AG04450 (cell line): ENCODE measurements around the gene MGAT1. TPM values are rescaled to one million over a fixed set of nuclear protein-coding genes. Genes with fewer than 3 reads are reported as not detected.
A peak's percentile ranks its signal among the peaks of the same experiment; 100 is the strongest.
"Not testable (repeated sequence)": the region's sequence is repeated elsewhere in the genome, so short reads cannot be mapped to it uniquely, and the experiment has no call there.

Experiments
- CTCF ChIA-PET: fragments of 300-600, 350-600 bp; formaldehyde crosslinking; extraction: SDS; loops from one replicate; lab custom pipeline; 2022; ENCODE audit warnings: antibody characterized with exemption, inconsistent platforms; lab: Charles Lee
- POLR2A ChIA-PET: fragments of 350-600 bp; formaldehyde crosslinking; extraction: SDS; loops from one replicate; lab custom pipeline; 2021; ENCODE audit warnings: antibody characterized with exemption, inconsistent platforms; lab: Yijun Ruan, JAX
- DNase-seq: peaks from one replicate; pipeline ENCODE4 v3.0.0-alpha.2; 2011; ENCODE audit warnings: low read depth, low spot score
- H3K27ac ChIP-seq: one replicate; pipeline ENCODE4 v1.5.1; 2012; ENCODE audit warnings: low read depth, low read length, control low read depth
- H3K27me3 ChIP-seq: one replicate; pipeline ENCODE4 v1.6.0; 2012; ENCODE audit warnings: low read length; ENCODE audit not compliant: control insufficient read depth, insufficient read depth
- H3K4me3 ChIP-seq: 2 replicates; pipeline ENCODE4 v1.5.1; 2011; ENCODE audit warnings: mild to moderate bottlenecking, low read depth, low read length, control low read depth
- H3K9me3 ChIP-seq: 2 replicates; pipeline ENCODE4 v1.5.1; 2012; ENCODE audit warnings: low read length; ENCODE audit not compliant: control insufficient read depth, insufficient read depth
- polyA plus RNA-seq: library from polyadenylated mRNA; depleted of rRNA; stranded (reverse); fragments of >200 nt; gene quantifications from 2 replicates; pipeline ENCODE4 v1.2.3, GENCODE V29; 2011
- TF ChIP-seq, protein P1 (sequence below): IDR thresholded peaks from 2 replicates; pipeline ENCODE4 v1.5.1; 2011; ENCODE audit warnings: low read depth, low read length, control low read depth, inconsistent platforms

The MGAT1 gene
- polyA plus RNA-seq, 1 experiment, result 96.2 TPM

DNA sequence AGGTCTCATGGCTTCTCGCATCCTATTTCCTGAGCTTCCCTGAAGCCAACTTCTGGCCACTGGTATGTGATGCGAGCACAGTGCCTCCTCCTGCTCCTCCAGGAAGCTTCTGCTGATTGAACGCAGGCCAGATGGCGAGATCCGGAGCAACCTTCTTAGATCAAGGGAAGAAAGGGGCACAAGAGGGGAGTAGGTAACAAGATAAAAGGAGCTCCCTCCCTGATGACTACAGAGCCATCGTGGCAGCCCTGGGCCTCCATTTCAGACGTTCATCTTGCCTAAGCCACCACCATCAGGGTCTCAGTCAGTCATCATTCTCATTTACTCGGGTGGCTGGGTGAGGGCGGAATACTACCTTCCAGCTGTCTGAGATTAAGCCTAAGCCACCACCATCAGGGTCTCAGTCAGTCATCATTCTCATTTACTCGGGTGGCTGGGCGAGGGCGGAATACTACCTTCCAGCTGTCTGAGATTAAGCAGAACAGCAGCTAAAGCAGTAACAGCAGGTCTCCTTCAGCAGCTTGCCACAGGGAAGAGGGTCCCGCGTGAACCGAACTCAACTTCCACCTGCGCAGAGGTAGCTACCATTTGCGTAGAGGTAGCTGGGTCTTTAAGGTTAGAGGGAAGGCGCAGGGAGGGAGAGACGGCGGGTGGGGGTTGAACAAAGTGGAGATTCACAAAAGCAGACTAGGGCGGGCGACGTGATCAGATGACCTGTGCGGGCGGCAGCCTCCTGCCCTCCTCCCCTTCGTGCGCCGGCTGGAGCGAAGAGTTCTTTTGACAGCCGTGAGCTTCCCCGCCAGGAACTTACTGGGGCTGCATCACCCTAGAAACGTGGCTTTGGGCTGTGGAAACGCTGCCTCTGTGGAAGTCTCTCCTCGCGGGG lies 27.9 kb upstream of the MGAT1 start:
- Histone ChIP-seq H3K9me3 (peaks cover 14% of the 10 kb centered on the region), H3K4me3 (peak overlapping the region; percentile 73), H3K27ac (peak overlapping the region; percentile 94), H3K27me3 (no peaks in the 10 kb centered on the region)
- ChIA-PET POLR2A (interaction anchor here (0.6 to 2.7 kb wide), 12 partner anchors 9 to 1266 kb away, joined by 3 to 18 read pairs (median 5); partner anchors contain the start of genes MGAT1 and ZFP62), CTCF (interaction anchor here (1.0 to 2.4 kb wide), 6 partner anchors 9 to 46 kb away, joined by 3 to 9 read pairs (median 4); no protein-coding TSS in a partner anchor)
- no peak for DNase-seq
- TF ChIP-seq, protein P1, sequence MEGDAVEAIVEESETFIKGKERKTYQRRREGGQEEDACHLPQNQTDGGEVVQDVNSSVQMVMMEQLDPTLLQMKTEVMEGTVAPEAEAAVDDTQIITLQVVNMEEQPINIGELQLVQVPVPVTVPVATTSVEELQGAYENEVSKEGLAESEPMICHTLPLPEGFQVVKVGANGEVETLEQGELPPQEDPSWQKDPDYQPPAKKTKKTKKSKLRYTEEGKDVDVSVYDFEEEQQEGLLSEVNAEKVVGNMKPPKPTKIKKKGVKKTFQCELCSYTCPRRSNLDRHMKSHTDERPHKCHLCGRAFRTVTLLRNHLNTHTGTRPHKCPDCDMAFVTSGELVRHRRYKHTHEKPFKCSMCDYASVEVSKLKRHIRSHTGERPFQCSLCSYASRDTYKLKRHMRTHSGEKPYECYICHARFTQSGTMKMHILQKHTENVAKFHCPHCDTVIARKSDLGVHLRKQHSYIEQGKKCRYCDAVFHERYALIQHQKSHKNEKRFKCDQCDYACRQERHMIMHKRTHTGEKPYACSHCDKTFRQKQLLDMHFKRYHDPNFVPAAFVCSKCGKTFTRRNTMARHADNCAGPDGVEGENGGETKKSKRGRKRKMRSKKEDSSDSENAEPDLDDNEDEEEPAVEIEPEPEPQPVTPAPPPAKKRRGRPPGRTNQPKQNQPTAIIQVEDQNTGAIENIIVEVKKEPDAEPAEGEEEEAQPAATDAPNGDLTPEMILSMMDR, result no peak

DNA sequence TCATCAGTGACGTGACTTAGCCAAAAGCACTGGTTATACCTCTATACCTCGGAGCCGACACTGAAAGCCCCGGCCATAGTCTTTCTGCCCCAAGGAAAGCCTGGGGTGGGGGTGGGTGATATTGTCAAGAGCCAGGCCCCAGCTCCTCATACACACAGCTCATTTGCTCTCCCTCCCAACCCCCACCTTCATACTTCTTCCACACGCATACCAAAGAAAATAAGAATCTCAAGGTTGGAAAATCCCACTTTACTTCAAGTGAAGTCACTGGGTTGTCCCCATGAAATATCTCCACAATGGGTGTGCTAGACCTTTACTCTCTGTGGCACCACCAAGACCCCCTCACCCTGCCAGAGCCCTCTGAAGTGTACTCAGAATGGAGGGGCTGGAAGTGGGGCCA lies 27.1 kb upstream of the MGAT1 start:
- CTCF ChIA-PET, result interaction anchor here (1.3 to 2.4 kb wide), 2 partner anchors 30 to 39 kb away, joined by 3 to 9 read pairs; no protein-coding TSS in a partner anchor

DNA sequence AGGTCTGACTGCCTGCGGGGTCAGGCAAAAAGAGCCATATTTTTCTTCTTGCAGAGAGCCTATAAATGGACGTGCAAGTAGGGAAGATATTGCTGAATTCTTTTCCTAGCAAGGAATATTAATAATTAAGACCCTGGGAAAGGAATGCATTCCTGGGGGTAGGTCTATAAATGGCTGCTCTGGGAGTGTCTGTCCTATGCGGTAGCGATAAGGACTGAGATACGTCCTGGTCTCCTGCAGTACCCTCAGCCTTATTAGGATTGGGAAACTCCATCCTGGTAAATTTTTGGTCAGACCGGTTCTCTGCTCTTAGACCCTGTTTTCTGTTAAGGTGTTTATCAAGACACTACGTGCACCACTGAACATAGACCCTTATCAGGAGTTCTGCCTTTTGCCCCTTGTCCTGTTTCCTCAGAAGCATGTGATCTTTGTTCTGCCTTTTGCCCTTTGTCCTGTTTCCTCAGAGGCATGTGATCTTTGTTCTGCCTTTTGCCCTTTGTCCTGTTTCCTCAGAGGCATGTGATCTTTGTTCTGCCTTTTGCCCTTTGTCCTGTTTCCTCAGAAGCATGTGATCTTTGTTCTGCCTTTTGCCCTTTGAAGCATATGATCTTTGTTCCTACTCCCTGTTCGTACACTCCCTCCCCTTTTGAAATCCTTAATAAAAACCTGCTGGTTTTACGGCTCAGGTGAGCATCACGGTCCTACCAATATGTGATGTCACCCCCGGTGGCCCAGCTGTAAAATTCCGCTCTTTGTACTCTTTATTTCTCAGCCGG lies 26.3 kb upstream of the MGAT1 start:
- H3K4me3 ChIP-seq, H3K27me3 ChIP-seq, DNase-seq, H3K27ac ChIP-seq, POLR2A ChIA-PET: not testable (repeated sequence)
- peaks cover 14% of the 10 kb centered on the region for H3K9me3 ChIP-seq
- CTCF ChIA-PET, result interaction anchor here (2.4 kb wide), 1 partner anchor 40 kb away, joined by 9 read pairs; no protein-coding TSS in a partner anchor

More for the DNA sequence above, 27.1 kb upstream of the MGAT1 start:
- H3K9me3 ChIP-seq, result peaks cover 14% of the 10 kb centered on the region
- no peak for DNase-seq
- no peak overlapping the region for H3K4me3 ChIP-seq
- H3K27me3 ChIP-seq, result no peaks in the 10 kb centered on the region
- POLR2A ChIA-PET, result interaction anchor here (2.7 kb wide), 1 partner anchor 44 kb away, joined by 18 read pairs; no protein-coding TSS in a partner anchor
- TF ChIP-seq, protein P1, result no peak
- no peak overlapping the region for H3K27ac ChIP-seq

DNA sequence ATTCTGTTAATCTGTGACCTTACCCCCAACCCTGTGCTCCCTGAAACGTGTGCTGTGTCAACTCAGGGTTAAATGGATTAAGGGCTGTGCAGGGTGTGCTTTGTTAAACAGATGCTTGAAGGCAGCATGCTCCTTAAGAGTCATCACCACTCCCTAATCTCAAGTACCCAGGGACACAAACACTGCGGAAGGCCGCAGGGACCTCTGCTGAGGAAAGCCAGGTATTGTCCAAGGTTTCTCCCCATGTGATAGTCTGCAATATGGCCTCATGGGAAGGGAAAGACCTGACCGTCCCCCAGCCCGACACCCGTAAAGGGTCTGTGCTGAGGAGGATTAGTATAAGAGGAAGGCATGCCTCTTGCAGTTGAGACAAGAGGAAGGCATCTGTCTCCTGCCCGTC lies 24.8 kb upstream of the MGAT1 start:
- H3K27me3 ChIP-seq, DNase-seq, H3K4me3 ChIP-seq, H3K27ac ChIP-seq, POLR2A ChIA-PET: not testable (repeated sequence)
- H3K9me3 ChIP-seq, result peaks cover 14% of the 10 kb centered on the region
- CTCF ChIA-PET, result interaction anchor here (1.9 kb wide), 1 partner anchor 16 kb away, joined by 4 read pairs; no protein-coding TSS in a partner anchor

DNA sequence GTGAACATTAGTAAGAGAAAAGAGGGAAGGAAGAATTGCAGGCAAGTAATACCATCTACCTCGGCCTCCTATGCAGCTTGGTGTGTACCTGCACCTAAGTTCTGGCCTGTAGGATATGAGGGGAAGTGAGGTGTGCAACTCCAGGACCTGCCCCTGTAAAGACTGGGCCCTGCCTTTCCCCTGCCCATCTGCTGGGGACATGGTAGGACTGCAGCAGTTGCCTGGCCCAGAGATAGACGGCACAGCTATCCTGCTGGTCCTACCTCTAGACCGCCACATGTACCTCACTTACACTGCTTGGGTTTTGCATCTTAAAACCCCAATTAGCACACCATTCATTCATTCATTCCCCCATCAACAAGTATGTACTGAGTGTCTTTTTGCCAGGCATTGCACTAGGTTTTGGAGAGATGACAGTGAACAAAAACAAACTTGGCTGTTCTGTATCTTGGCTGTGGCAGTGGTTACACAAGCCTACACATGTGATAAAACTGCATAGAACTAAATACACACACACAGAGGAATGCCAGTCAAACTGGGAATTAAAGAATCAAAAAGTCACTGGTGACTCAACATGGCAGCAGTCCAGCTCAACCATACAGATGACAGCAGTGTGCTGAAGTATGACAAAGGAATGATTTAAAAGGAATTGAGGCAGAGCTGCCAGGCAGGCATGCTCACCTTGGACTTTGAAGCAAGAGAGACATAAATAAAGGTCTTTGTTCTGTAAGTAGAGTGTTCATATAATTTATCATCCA lies 23.3 kb upstream of the MGAT1 start:
- no peaks in the 10 kb centered on the region for H3K27me3 ChIP-seq
- POLR2A ChIA-PET, result interaction anchor here (1.3 kb wide), 1 partner anchor 15 kb away, joined by 3 read pairs; no protein-coding TSS in a partner anchor
- CTCF ChIA-PET, result interaction anchor here (0.5 to 1.9 kb wide), 3 partner anchors 14 to 382 kb away, joined by 3 to 8 read pairs (median 4); no protein-coding TSS in a partner anchor
- H3K27ac ChIP-seq, result no peak overlapping the region
- H3K4me3 ChIP-seq, result no peak overlapping the region
- no peak for DNase-seq
- TF ChIP-seq, protein P1, result no peak
- peaks cover 14% of the 10 kb centered on the region for H3K9me3 ChIP-seq
